ENCODE measurements around the gene P4HA1. TPM values are rescaled to one million over a fixed set of nuclear protein-coding genes. Genes with fewer than 3 reads are reported as not detected.

The P4HA1 gene
- total and polyA plus RNA-seq, 2 donors (not counting 3 experiments of a cell fraction or from before 2014, with no cell fraction given): 14.3 to 29.1 TPM

- Histone ChIP-seq H3K27ac (ENCODE audit: insufficient read depth, low read depth, low read length) (no peak overlapping the region), H3K4me2 (ENCODE audit: insufficient read depth, low read length) (no peak overlapping the region), H3K79me2 (ENCODE audit: control insufficient read depth, insufficient read depth, low read length) (no peaks in the 10 kb centered on the region), H4K20me1 (replicated peaks; ENCODE audit: control insufficient read depth, extremely low read depth, insufficient read depth, low read length) (no peaks in the 10 kb centered on the region), H3K9me1 (replicated peaks; ENCODE audit: control insufficient read depth, extremely low read depth, insufficient read depth, low read length) (no peaks in the 10 kb centered on the region), H3K9me3 (replicated peaks; ENCODE audit: control insufficient read depth, insufficient read depth, low read length) (no peaks in the 10 kb centered on the region), H3K4me1 (ENCODE audit: control insufficient read depth, extremely low read depth, insufficient read depth, low read length) (peaks cover 9% of the 10 kb centered on the region), H3K4me3 (replicated peaks in 1 of 3; ENCODE audit: insufficient read depth in 1 of 3, low read depth in 1 of 3, low read length in 3 of 3) (no peak overlapping the region), H3K9ac (replicated peaks; ENCODE audit: extremely low read depth, insufficient read depth, low read length) (no peak overlapping the region), H3K36me3 (ENCODE audit: control insufficient read depth in 2 of 2, extremely low read depth in 1 of 2, insufficient read depth in 2 of 2, low read length in 2 of 2) (peaks cover 0 to 2% of the 10 kb centered on the region in 2 experiments), H3K27me3 (ENCODE audit: control insufficient read depth in 2 of 2, insufficient read depth in 2 of 2, low read length in 2 of 2) (no peaks in the 10 kb centered on the region), H2AFZ (ENCODE audit: low read depth, low read length) (no peak overlapping the region)
- TF ChIP-seq POLR2A (IDR thresholded peaks at IDR 0.05; ENCODE audit: low read depth, low read length) (no peak), CTCF (IDR thresholded peaks at IDR 0.05; ENCODE audit: extremely low read depth in 1 of 2, insufficient read depth in 1 of 2, low read depth in 1 of 2, low read length in 2 of 2) (peak in 1 of 2 donors; percentile 40), GATA2 (IDR thresholded peaks at IDR 0.05; ENCODE audit: insufficient read depth, insufficient read length, low read depth, low read length) (no peak), POLR2AphosphoS5 (IDR thresholded peaks at IDR 0.05; ENCODE audit: insufficient read depth, low read depth, low read length) (no peak)
- FAIRE-seq: peak; percentile 66
- DNase-seq (ENCODE audit: low read depth, low spot score): peak; percentile 59
- POLR2A ChIA-PET: no interaction called here
- intact Hi-C loops (cut with micrococcal nuclease) (loop anchor here (1.0 to 2.0 kb wide), 4 partner anchors 186 to 697 kb away; partner anchors contain the start of gene MCU), dilution Hi-C loops (cut with MboI; ENCODE audit: extremely low pct_ligation_motif_present, low sequenced_read_pairs) (no loop called here)
- CTCF ChIA-PET: interaction anchor here (0.6 to 3.5 kb wide), 57 partner anchors 9 to 700 kb away, joined by 3 to 30 read pairs (median 4); partner anchors contain the start of genes ECD, FAM149B1, MICU1 and NUDT13
- BruUV-seq (replicated peaks): no TSS peak
These were observed 35.7 kb downstream of the P4HA1 start for GRCh38 chr10:73060738-73061635.

Measured in endothelial cell of umbilical vein (primary cell).